GM23248 (cell line): Measurements from ENCODE around the gene CRY2. TPM values are rescaled to one million over a fixed set of nuclear protein-coding genes. Genes with fewer than 3 reads are reported as not detected.
A peak's percentile ranks its signal among the peaks of the same experiment; 100 is the strongest.
"Not testable (repeated sequence)": the region's sequence is repeated elsewhere in the genome, so short reads cannot be mapped to it uniquely, and the experiment has no call there.

Source experiments
- DNase-seq: peaks from one replicate; pipeline ENCODE4 v3.0.0-alpha.2; 2015
- H2AFZ ChIP-seq: fragments of 200-600 bp; sonication (generic); 2 replicates; pipeline ENCODE4 v1.6.1; 2016; ENCODE audit warnings: antibody characterized with exemption
- H3F3A ChIP-seq: fragments of 200-600 bp; sonication (generic); 2 replicates; pipeline ENCODE4 v1.6.1; 2016; ENCODE audit warnings: mild to moderate bottlenecking, antibody characterized with exemption, mixed run types; ENCODE audit not compliant: insufficient read depth
- H3K27ac ChIP-seq: fragments of 200-600 bp; sonication (generic); 2 replicates; pipeline ENCODE4 v1.5.1; 2016; ENCODE audit warnings: mild to moderate bottlenecking
- H3K27me3 ChIP-seq: fragments of 200-600 bp; sonication (generic); replicated peaks from 2 replicates; pipeline ENCODE4 v1.6.1; 2016; ENCODE audit warnings: mild to moderate bottlenecking; ENCODE audit not compliant: insufficient read depth
- H3K36me3 ChIP-seq: fragments of 200-600 bp; sonication (generic); 2 replicates; pipeline ENCODE4 v1.6.1; 2016; ENCODE audit warnings: low read depth, mild to moderate bottlenecking
- H3K4me1 ChIP-seq: fragments of 200-600 bp; sonication (generic); 2 replicates; pipeline ENCODE4 v1.6.1; 2016; ENCODE audit warnings: mild to moderate bottlenecking; ENCODE audit not compliant: insufficient read depth
- H3K4me2 ChIP-seq: fragments of 200-600 bp; sonication (generic); one replicate; pipeline ENCODE4 v1.6.1; 2016; ENCODE audit warnings: mild to moderate bottlenecking; ENCODE audit not compliant: unreplicated experiment
- H3K4me3 ChIP-seq: fragments of 200-600 bp; sonication (generic); 2 replicates; pipeline ENCODE4 v1.5.1; 2016; ENCODE audit warnings: mild to moderate bottlenecking
- H3K79me2 ChIP-seq: fragments of 200-600 bp; sonication (generic); 2 replicates; pipeline ENCODE4 v1.6.1; 2016; ENCODE audit warnings: mild to moderate bottlenecking; ENCODE audit not compliant: insufficient read depth
- H3K9ac ChIP-seq: fragments of 200-600 bp; sonication (generic); 2 replicates; pipeline ENCODE4 v1.6.1; 2016; ENCODE audit warnings: mild to moderate bottlenecking
- H3K9me2 ChIP-seq: fragments of 200-600 bp; sonication (generic); 2 replicates; pipeline ENCODE4 v1.6.1; 2016; ENCODE audit warnings: mixed run types, mild to moderate bottlenecking, moderate library complexity; ENCODE audit not compliant: insufficient read depth
- H3K9me3 ChIP-seq: fragments of 200-600 bp; sonication (generic); one replicate; pipeline ENCODE4 v1.6.1; 2017; ENCODE audit warnings: low read depth
- H4K20me1 ChIP-seq: fragments of 200-600 bp; sonication (generic); 2 replicates; pipeline ENCODE4 v1.6.0; 2016; ENCODE audit not compliant: insufficient read depth
- EZH2 ChIP-seq: fragments of 200-600 bp; sonication (generic); IDR thresholded peaks from 2 replicates; pipeline ENCODE4 v1.6.1; 2018; ENCODE audit warnings: antibody characterized with exemption, mild to moderate bottlenecking; ENCODE audit not compliant: insufficient read depth, poor library complexity, severe bottlenecking
- EZH2phosphoT487 ChIP-seq: fragments of 200-600 bp; sonication (generic); IDR thresholded peaks from 2 replicates; pipeline ENCODE4 v1.6.1; 2018; ENCODE audit warnings: antibody characterized with exemption, moderate library complexity, mild to moderate bottlenecking, low read depth; ENCODE audit not compliant: insufficient read depth
- WGBS, 2 experiments: methylation state at CpG; one replicate each; pipeline ENCODE4 v1.1.6; 2015 to 2017; ENCODE audit warnings: low lambda C conversion rate in 2 of 2, low coverage in 1 of 2; ENCODE audit errors: missing lambda C conversion rate in 2 of 2; 5-methylcytosine and 5-hydroxymethylcytosine counted together
- in situ Hi-C: fragments of 300-500 bp; cut with MboI; formaldehyde crosslinking; loops from 2 replicates; pipeline ENCODE4 v1.15.0; 2020
- polyA plus RNA-seq: library from polyadenylated mRNA; unstranded; fragments of >200 nt; fragmentation: Nextera tagmentation; extraction: Ambion mirVana; gene quantifications from 2 replicates; pipeline ENCODE4 v1.2.1, GENCODE V29; 2016
- total RNA-seq: library from RNA; depleted of rRNA; stranded (reverse); fragments of >200 nt; shearing (Covaris generic); gene quantifications from 2 replicates; pipeline ENCODE4 v1.2.3, GENCODE V29; 2014

CRY2 gene
- total and polyA plus RNA-seq, 2 experiments from 2014 or later = 7.6 to 10.3 TPM

- TF ChIP-seq EZH2phosphoT487 (no peak), EZH2 (no peak)
- Histone ChIP-seq H3K4me2 (no peak overlapping the region), H3K9ac (no peak overlapping the region), H3K36me3 (no peaks in the 10 kb centered on the region), H3F3A (no peaks in the 10 kb centered on the region), H3K4me3 (no peak overlapping the region), H4K20me1 (no peaks in the 10 kb centered on the region), H3K9me3 (no peaks in the 10 kb centered on the region), H2AFZ (no peak overlapping the region), H3K9me2 (no peaks in the 10 kb centered on the region), H3K27me3 (peaks cover 15% of the 10 kb centered on the region), H3K79me2 (no peaks in the 10 kb centered on the region), H3K4me1 (no peaks in the 10 kb centered on the region), H3K27ac (no peak overlapping the region)
- in situ Hi-C loops = no loop called here
- DNase-seq = no peak
- WGBS, 2 experiments = 76 to 77% methylated on average over 6 of the region's 6 CpGs
Measured at GRCh38 chr11:45839204-45839603, 8.1 kb upstream of the CRY2 start.

- not testable (repeated sequence) for H3K4me2 ChIP-seq, H3K9me2 ChIP-seq, H3K9ac ChIP-seq, H3F3A ChIP-seq, H2AFZ ChIP-seq, DNase-seq, H3K4me3 ChIP-seq, H4K20me1 ChIP-seq, H3K27ac ChIP-seq, H3K9me3 ChIP-seq, H3K4me1 ChIP-seq, H3K36me3 ChIP-seq, H3K79me2 ChIP-seq
- WGBS, 2 experiments = 78 to 84% methylated on average over 12 to 13 of the region's 13 CpGs
- in situ Hi-C loops = loop anchor here (10.0 kb wide), 1 partner anchor 65 kb away; the partner anchor contains the start of gene FREY1
- H3K27me3 ChIP-seq = peaks cover 15% of the 10 kb centered on the region
Measured at GRCh38 chr11:45840251-45840650, 7.0 kb upstream of the CRY2 start.

- peaks cover 6% of the 10 kb centered on the region; the same call in 1 of the 2 replicates for H3K4me1 ChIP-seq
- no peaks in the 10 kb centered on the region for H3K36me3 ChIP-seq
- peak overlapping the region; percentile 69 for H3K4me2 ChIP-seq
- H3K4me3 ChIP-seq = peak overlapping the region; percentile 32; the same call in 1 of the 2 replicates
- peak overlapping the region; percentile 66 for H2AFZ ChIP-seq
- peak overlapping the region; percentile 47 for H3K27ac ChIP-seq
- TF ChIP-seq EZH2phosphoT487 (no peak), EZH2 (no peak)
- no peaks in the 10 kb centered on the region for H4K20me1 ChIP-seq
- no peaks in the 10 kb centered on the region for H3K27me3 ChIP-seq
- H3F3A ChIP-seq = peaks cover 5% of the 10 kb centered on the region
- no peaks in the 10 kb centered on the region for H3K9me3 ChIP-seq
- peaks cover 7% of the 10 kb centered on the region for H3K79me2 ChIP-seq
- DNase-seq = peak; percentile 96
- in situ Hi-C loops = loop anchor here (10.0 kb wide), 1 partner anchor 61 kb away; the partner anchor contains the start of gene FREY1
- H3K9me2 ChIP-seq = no peaks in the 10 kb centered on the region
- H3K9ac ChIP-seq = peak overlapping the region; percentile 67
- 18 to 19% methylated on average over 22 of the region's 22 CpGs for WGBS, 2 experiments
Measured at GRCh38 chr11:45843158-45843924, 3.9 kb upstream of the CRY2 start.

- H2AFZ ChIP-seq = no peak overlapping the region
- 62 to 69% methylated on average over 3 of the region's 3 CpGs for WGBS, 2 experiments
- H3F3A ChIP-seq = peaks cover 5% of the 10 kb centered on the region
- no peaks in the 10 kb centered on the region for H3K36me3 ChIP-seq
- H3K9me3 ChIP-seq = no peaks in the 10 kb centered on the region
- no peaks in the 10 kb centered on the region for H3K9me2 ChIP-seq
- DNase-seq = no peak
- no peaks in the 10 kb centered on the region for H4K20me1 ChIP-seq
- H3K4me2 ChIP-seq = no peak overlapping the region
- no peak overlapping the region for H3K9ac ChIP-seq
- H3K27ac ChIP-seq = no peak overlapping the region
- peaks cover 13% of the 10 kb centered on the region for H3K4me1 ChIP-seq
- H3K4me3 ChIP-seq = no peak overlapping the region
- in situ Hi-C loops = loop anchor here (10.0 kb wide), 1 partner anchor 60 kb away; the partner anchor contains the start of gene FREY1
- H3K27me3 ChIP-seq = no peaks in the 10 kb centered on the region
- TF ChIP-seq EZH2 (no peak), EZH2phosphoT487 (no peak)
- H3K79me2 ChIP-seq = peaks cover 24% of the 10 kb centered on the region
Measured at GRCh38 chr11:45844822-45845578, 2.3 kb upstream of the CRY2 start.
